H1 (cell line): ENCODE results near the gene OR1D2. TPM values are rescaled to one million over a fixed set of nuclear protein-coding genes. Genes with fewer than 3 reads are reported as not detected.

Experiments
- polyA plus RNA-seq, 7 experiments: library from polyadenylated mRNA; depleted of rRNA in 3 of 7; stranded (reverse) in 5 of 7; unstranded in 2 of 7; fragments of >200 nt in 5 of 7; fragments of 200-250 nt in 2 of 7; gene quantifications; 1 replicate in 5 of 7; 2 replicates in 1 of 7; 4 replicates in 1 of 7; pipeline versions ENCODE4 v1.2.1 to v1.2.3, GENCODE V29; 2011 to 2013; ENCODE audit warnings: missing spikeins in 2 of 7, mixed read lengths in 2 of 7
- total RNA-seq: library from RNA; stranded (reverse); fragmentation: NEBNext Ultra II Directional; extraction: Animal tissue kit (Norgen Biotek cat#: 25700); gene quantifications from 2 replicates; pipeline ENCODE4 v1.2.1, GENCODE V29; 2021

The OR1D2 gene
- total and polyA plus RNA-seq, 2 of the 8 experiments (the other 6 are each of a cell fraction or from before 2014, with no cell fraction given): not detected

Other genes starting within 250 kb of the OR1D2 start
- not detected in 2 replicates for gene OR1D5, start 40.8 kb downstream of the OR1D2 start, total RNA-seq
- gene OR1D5, start 40.8 kb downstream of the OR1D2 start, polyA plus RNA-seq (2011; rRNA removed): not detected in 2 replicates
- 0.30 TPM in 1 of 2 replicates, not detected in the other for gene OR1G1, start 23.1 kb upstream of the OR1D2 start, total RNA-seq
- gene OR1G1, start 23.1 kb upstream of the OR1D2 start, polyA plus RNA-seq (2011; rRNA removed): 0.27 and 0.30 TPM in 2 replicates
- gene OR1A2, start 93.1 kb upstream of the OR1D2 start, total RNA-seq: not detected in 2 replicates
- not detected in 2 replicates for gene OR1A2, start 93.1 kb upstream of the OR1D2 start, polyA plus RNA-seq (2011; rRNA removed)
- gene OR1A1, start 103.2 kb upstream of the OR1D2 start, total RNA-seq: not detected in 2 replicates
- gene OR1A1, start 103.2 kb upstream of the OR1D2 start, polyA plus RNA-seq (2011; rRNA removed): not detected in 2 replicates
- gene OR3A1, start 193.9 kb upstream of the OR1D2 start, total RNA-seq: not detected in 2 replicates
- gene OR3A1, start 193.9 kb upstream of the OR1D2 start, polyA plus RNA-seq (2011; rRNA removed): not detected in 2 replicates